ENCODE data around the gene GTF2IRD1. TPM values are rescaled to one million over a fixed set of nuclear protein-coding genes. Genes with fewer than 3 reads are reported as not detected.
"Not testable (repeated sequence)": the region's sequence is repeated elsewhere in the genome, so short reads cannot be mapped to it uniquely, and the experiment has no call there.

Gene GTF2IRD1
- total RNA-seq, 2 experiments from 2014 or later: 0.20 to 0.66 TPM

DNA sequence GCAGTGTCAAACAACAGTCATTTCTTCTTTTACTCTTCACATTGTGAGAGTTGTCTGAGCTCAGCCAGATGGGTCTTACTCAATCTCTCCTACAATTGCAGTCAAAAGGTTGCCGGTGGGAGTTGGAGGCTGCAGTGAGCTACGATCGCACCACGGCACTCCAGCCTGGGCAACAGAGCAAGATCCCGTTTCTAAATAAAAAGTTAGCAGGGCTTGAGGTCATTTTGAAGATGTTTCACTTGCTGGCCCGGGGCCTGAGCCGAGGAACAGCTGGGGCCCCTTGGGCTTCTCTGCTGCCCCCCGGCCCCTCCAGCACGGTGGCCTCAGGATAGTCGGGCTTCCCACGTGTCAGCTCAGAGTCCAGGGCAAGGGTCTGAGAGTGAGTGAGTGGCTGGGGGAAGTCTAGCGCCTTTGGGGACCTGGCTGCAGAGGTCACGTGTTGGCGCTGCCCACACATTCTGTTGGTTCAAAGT is 40.4 kb downstream of the GTF2IRD1 start:
- H3K27me3 Mint-ChIP-seq: no peaks in the 10 kb centered on the region
- no peaks in the 10 kb centered on the region for H3K4me1 Mint-ChIP-seq
- ATAC-seq: no peak

GRCh38 chr7:74495112-74496086 is 41.7 kb downstream of the GTF2IRD1 start:
- H3K4me1 Mint-ChIP-seq: no peaks in the 10 kb centered on the region

More for the DNA sequence above, 40.4 kb downstream of the GTF2IRD1 start:
- no peaks in the 10 kb centered on the region for H3K36me3 Mint-ChIP-seq
- peaks cover 5% of the 10 kb centered on the region for H3K9me3 Mint-ChIP-seq (ENCODE audit: low read depth)
- DNase-seq: no peak
- CTCF ChIA-PET: no interaction called here
- H3K27ac Mint-ChIP-seq: no peak overlapping the region
- no peak overlapping the region for H3K4me3 Mint-ChIP-seq

DNA sequence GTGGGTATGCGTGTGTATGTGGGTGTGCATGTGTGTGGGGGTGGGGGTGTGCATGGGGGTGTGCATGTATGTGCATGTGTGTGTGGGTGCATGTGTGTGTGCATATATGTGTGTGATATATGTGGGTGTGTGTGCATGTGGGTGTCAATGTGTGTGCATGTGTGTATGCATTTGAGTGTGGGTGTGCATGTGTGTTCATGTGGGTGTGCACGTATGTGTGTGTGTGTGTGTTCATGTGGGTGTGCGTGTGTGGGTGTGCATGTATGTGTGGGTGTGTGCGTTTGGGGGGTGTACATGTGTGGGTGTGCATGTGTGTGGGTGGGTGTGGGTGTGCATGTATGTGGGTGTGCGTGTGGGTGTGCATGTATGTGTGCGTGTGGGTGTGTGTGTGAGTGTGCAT is 42.6 kb downstream of the GTF2IRD1 start:
- no peak for DNase-seq
- no peak overlapping the region for H3K27ac Mint-ChIP-seq

More at GRCh38 chr7:74495112-74496086, 41.7 kb downstream of the GTF2IRD1 start:
- no peak overlapping the region for H3K4me3 Mint-ChIP-seq
- H3K36me3 Mint-ChIP-seq: no peaks in the 10 kb centered on the region
- DNase-seq (no peak), ATAC-seq (no peak)
- no peak overlapping the region for H3K27ac Mint-ChIP-seq
- peaks cover 5% of the 10 kb centered on the region for H3K9me3 Mint-ChIP-seq (ENCODE audit: low read depth)
- H3K27me3 Mint-ChIP-seq: no peaks in the 10 kb centered on the region
- CTCF ChIA-PET: no interaction called here

DNA sequence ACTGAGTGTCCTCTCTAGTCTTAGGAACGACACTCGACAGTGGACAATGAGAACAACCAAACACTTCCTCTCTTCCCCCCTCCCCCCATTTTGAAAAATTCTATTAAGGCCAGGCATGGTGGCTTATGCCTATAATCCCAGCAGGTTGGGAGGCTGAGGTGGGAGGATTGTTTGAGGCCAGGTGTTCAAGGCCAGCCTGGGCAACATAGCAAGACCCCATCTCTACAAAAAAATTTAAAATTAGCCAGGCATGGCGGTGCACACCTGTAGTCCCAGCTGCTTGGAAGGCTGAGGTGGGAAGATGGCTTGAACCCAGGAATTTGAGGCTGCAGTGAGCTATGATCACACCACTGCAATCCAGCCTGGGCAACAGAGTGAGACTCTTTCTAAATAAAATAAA is 43.1 kb downstream of the GTF2IRD1 start:
- CTCF ChIA-PET; H3K4me3 Mint-ChIP-seq; H3K27ac Mint-ChIP-seq; H3K27me3 Mint-ChIP-seq; H3K9me3 Mint-ChIP-seq (ENCODE audit: low read depth); DNase-seq; H3K4me1 Mint-ChIP-seq; ATAC-seq; H3K36me3 Mint-ChIP-seq: not testable (repeated sequence)

More for the DNA sequence above, 42.6 kb downstream of the GTF2IRD1 start:
- CTCF ChIA-PET: no interaction called here
- no peaks in the 10 kb centered on the region for H3K4me1 Mint-ChIP-seq
- H3K4me3 Mint-ChIP-seq: no peak overlapping the region
- H3K9me3 Mint-ChIP-seq (ENCODE audit: low read depth): peaks cover 5% of the 10 kb centered on the region
- ATAC-seq: no peak
- H3K36me3 Mint-ChIP-seq: no peaks in the 10 kb centered on the region
- no peaks in the 10 kb centered on the region for H3K27me3 Mint-ChIP-seq

DNA sequence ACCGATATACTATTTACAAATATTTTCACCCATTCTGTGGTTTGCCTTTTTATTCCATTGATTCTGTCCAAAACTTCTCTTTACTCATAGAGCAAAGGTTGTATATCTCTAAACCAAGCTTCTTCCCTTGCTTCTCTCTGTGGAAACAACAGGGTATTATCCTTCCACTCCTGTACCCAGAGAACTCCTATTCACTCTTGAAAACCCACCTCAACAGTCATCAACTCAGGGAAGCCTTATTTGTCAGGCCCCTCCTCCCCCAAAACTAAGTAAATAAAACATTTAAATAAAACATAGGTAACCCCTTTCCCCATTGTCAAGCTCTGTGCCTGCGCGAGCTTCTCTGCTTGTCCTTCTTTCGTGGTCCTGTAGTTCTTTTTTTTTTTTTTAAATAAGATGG is 44.6 kb downstream of the GTF2IRD1 start:
- no peak overlapping the region for H3K27ac Mint-ChIP-seq
- H3K9me3 Mint-ChIP-seq (ENCODE audit: low read depth): peaks cover 3% of the 10 kb centered on the region
- H3K4me3 Mint-ChIP-seq: no peak overlapping the region
- no peaks in the 10 kb centered on the region for H3K4me1 Mint-ChIP-seq
- ATAC-seq: no peak
- CTCF ChIA-PET: interaction anchor here (1.7 kb wide), 1 partner anchor 80 kb away, joined by 3 read pairs; no protein-coding TSS in a partner anchor
- H3K27me3 Mint-ChIP-seq: no peaks in the 10 kb centered on the region
- no peak for DNase-seq
- no peaks in the 10 kb centered on the region for H3K36me3 Mint-ChIP-seq

DNA sequence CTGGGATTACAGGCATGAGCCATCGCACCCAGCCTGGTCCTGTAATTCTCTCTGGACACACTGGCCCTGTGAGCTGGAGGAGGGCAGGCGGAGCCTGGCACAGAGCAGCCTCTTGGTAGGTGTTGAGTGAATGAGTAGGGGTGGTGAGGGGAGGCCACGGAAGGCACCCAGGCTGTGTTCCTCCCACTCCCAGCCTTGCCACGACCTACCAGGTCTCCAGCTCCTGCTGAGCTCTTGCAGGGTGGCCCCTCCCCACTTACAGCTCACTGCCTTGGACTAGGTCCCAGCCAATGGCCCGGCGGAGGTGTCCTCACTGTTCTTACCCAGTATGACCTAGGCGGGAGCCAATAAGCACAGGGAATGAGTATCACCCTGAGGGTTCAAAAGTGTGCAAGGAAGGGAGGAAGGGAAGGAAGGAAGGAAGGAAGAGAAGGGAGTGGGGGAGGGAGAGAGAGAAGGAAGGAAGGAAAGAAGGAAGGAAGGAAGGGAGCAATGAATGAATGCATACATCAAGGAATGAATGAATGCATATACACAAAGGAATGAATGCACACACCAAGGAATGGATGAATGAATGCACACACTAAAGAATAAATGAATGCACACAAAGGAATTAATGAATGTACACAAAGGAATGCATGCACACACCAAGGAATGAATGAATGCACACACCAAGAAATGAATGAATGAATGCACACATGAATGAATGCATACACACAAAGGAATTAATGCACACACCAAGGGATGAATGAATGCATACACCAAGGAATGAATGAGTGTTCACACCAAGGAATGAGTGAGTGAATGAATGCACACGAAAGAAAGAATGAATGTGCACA is 45.5 kb downstream of the GTF2IRD1 start:
- DNase-seq (no peak), ATAC-seq (no peak)
- CTCF ChIA-PET: interaction anchor here (0.5 to 1.7 kb wide), 2 partner anchors 15 to 81 kb away, joined by 3 to 4 read pairs; no protein-coding TSS in a partner anchor
- H3K27me3 Mint-ChIP-seq: no peaks in the 10 kb centered on the region
- H3K36me3 Mint-ChIP-seq: no peaks in the 10 kb centered on the region
- H3K4me3 Mint-ChIP-seq: no peak overlapping the region
- H3K4me1 Mint-ChIP-seq: no peaks in the 10 kb centered on the region
- H3K27ac Mint-ChIP-seq: no peak overlapping the region
- peaks cover 3% of the 10 kb centered on the region for H3K9me3 Mint-ChIP-seq (ENCODE audit: low read depth)

DNA sequence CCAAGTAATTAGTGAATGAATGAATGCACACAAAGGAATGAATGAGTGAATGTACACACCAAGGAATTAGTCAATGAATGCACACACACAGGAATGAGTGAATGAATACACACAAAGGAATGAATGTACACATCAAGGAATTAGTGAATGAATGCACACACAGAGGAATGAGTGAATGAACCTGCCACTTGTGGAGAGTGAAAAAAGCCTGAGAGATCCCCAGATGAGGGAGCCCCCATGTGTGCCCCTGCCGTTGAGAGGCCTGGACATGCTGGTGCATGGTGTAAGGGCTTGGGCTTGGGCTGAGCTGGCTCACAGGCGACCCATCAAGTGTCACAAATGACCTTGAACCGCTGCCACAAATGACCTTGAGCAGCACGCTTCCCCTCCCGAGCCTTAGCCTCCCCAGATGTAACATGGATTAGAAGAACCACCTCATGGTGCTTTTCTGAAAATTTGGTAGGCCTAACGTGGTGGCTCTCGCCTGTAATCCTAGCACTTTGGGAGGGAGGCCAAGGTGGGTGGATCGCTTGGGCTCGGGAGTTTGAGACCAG is 46.2 kb downstream of the GTF2IRD1 start:
- CTCF ChIA-PET: no interaction called here
- Mint-ChIP-seq H3K4me3 (no peak overlapping the region), H3K9me3 (ENCODE audit: low read depth) (peaks cover 3% of the 10 kb centered on the region)

GRCh38 chr7:74501298-74501697 is 47.6 kb downstream of the GTF2IRD1 start:
- DNase-seq (no peak), ATAC-seq (no peak)
- no peak overlapping the region for H3K4me3 Mint-ChIP-seq
- H3K27me3 Mint-ChIP-seq: no peaks in the 10 kb centered on the region
- H3K27ac Mint-ChIP-seq: no peak overlapping the region
- no peaks in the 10 kb centered on the region for H3K4me1 Mint-ChIP-seq
- no peaks in the 10 kb centered on the region for H3K36me3 Mint-ChIP-seq
- H3K9me3 Mint-ChIP-seq (ENCODE audit: low read depth): no peaks in the 10 kb centered on the region
- CTCF ChIA-PET: no interaction called here

More for the DNA sequence above, 46.2 kb downstream of the GTF2IRD1 start:
- H3K4me1 Mint-ChIP-seq: no peaks in the 10 kb centered on the region
- H3K36me3 Mint-ChIP-seq: no peaks in the 10 kb centered on the region
- DNase-seq (no peak), ATAC-seq (no peak)
- H3K27ac Mint-ChIP-seq: no peak overlapping the region
- H3K27me3 Mint-ChIP-seq: no peaks in the 10 kb centered on the region

DNA sequence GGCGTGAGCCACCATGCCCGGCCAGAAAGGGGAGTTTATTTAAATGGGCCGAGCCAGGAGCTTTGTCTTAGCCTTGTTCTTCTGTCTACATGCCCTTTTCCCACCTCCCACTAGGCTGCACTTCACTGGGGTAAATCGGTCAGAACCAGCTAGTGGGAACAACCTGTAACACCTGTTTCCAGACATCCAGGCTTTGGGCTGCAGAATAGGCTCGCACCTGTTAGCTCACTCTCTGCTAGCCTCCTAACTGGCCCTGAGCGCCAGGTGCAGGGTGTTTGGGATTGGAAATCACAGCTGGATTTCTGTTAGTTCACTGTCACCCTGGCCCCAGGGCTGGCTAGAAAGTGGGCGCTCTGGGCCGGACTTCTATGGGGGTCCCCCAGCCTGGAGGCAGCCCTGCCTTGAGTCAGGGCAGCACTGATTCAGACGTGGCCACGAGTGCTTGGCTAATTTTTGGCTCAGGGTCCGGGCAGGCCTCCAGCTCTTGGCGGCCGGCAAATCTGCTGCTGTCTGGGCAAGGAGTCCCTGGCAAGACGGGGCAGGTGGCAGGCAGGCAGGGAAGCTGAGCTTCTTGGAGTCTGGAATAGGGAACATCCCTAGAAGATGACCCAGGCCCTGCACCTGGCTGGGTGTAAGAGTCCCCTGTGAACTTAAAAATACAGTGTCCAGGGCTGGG is 48.6 kb downstream of the GTF2IRD1 start:
- no peak for DNase-seq
- ATAC-seq: no peak
- Mint-ChIP-seq H3K27ac (no peak overlapping the region), H3K27me3 (no peaks in the 10 kb centered on the region), H3K4me3 (no peak overlapping the region), H3K36me3 (no peaks in the 10 kb centered on the region), H3K4me1 (no peaks in the 10 kb centered on the region), H3K9me3 (ENCODE audit: low read depth) (no peaks in the 10 kb centered on the region)
- CTCF ChIA-PET: interaction anchor here (0.8 to 0.9 kb wide), 2 partner anchors 13 to 85 kb away, joined by 3 read pairs; no protein-coding TSS in a partner anchor

DNA sequence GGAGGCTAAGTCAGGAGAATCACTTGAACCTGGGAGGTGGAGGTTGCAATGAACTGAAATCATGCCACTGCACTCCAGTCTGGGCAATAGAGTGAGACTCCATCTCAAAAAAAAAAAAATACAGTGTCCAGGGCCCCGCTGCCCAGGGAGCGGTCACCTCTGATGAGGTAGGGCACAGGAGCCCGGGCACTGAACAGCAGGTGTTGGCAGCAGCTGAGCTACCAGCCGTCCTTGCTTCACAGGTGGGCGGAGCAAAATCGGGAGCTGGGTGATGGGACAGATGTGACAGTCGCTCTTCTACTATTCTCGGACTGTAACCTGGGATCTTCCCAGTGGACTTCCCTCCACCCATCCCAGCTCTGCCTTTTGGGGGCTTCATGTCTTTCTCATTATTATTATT is 49.4 kb downstream of the GTF2IRD1 start:
- DNase-seq: no peak
- Mint-ChIP-seq H3K4me3 (no peak overlapping the region), H3K27ac (no peak overlapping the region), H3K27me3 (no peaks in the 10 kb centered on the region), H3K36me3 (no peaks in the 10 kb centered on the region), H3K4me1 (no peaks in the 10 kb centered on the region), H3K9me3 (ENCODE audit: low read depth) (no peaks in the 10 kb centered on the region)
- ATAC-seq: no peak
- CTCF ChIA-PET: no interaction called here

- CTCF ChIA-PET: no interaction called here
- no peaks in the 10 kb centered on the region for H3K27me3 Mint-ChIP-seq
- no peaks in the 10 kb centered on the region for H3K36me3 Mint-ChIP-seq
Observed at GRCh38 chr7:74503943-74504342, 50.2 kb downstream of the GTF2IRD1 start.

GRCh38 chr7:74505471-74506324 is 52.0 kb downstream of the GTF2IRD1 start:
- no peaks in the 10 kb centered on the region for H3K36me3 Mint-ChIP-seq
- H3K9me3 Mint-ChIP-seq (ENCODE audit: low read depth): no peaks in the 10 kb centered on the region
- no peaks in the 10 kb centered on the region for H3K27me3 Mint-ChIP-seq
- ATAC-seq: no peak
- H3K4me3 Mint-ChIP-seq: no peak overlapping the region
- CTCF ChIA-PET: no interaction called here
- no peak for DNase-seq
- H3K4me1 Mint-ChIP-seq: no peaks in the 10 kb centered on the region
- H3K27ac Mint-ChIP-seq: no peak overlapping the region

More at GRCh38 chr7:74503943-74504342, 50.2 kb downstream of the GTF2IRD1 start:
- DNase-seq: no peak
- H3K27ac Mint-ChIP-seq: no peak overlapping the region
- no peaks in the 10 kb centered on the region for H3K4me1 Mint-ChIP-seq
- no peak overlapping the region for H3K4me3 Mint-ChIP-seq
- no peak for ATAC-seq
- no peaks in the 10 kb centered on the region for H3K9me3 Mint-ChIP-seq (ENCODE audit: low read depth)

Data from activated CD8-positive, alpha-beta memory T cell treated with anti-CD3 and anti-CD28 coated beads, Interleukin-2, amount 10 ng/mL, durations not matched to agents 7 days and 5 days (primary cell).